ENCODE results near the gene AGAP1.

Gene AGAP1

DNA sequence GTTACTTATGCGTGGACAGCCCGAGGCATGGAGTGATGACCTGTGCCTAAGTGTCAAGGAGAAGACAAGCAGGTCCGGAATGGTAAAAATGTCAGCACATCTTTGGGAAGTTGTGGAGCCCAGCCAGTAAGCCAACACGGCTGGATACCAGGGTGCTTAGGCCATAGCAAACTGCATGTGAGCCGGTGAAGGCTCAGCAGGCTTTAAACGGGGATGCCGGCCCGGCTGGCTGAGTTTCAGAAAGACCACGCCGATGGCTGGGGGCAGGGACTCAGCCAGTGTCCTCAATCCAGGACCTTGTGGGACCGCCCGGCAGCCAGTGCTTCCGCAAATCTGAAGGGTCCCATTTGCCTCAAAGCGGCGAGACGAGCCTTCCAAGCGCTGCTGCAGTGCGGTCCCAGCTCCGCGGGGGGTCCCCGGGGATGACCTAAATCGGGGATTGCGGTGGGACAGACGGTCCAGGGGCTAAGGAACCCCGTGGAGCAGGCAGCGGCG is 946 bp upstream of the AGAP1 start:
- no peak for DNase-seq

DNA sequence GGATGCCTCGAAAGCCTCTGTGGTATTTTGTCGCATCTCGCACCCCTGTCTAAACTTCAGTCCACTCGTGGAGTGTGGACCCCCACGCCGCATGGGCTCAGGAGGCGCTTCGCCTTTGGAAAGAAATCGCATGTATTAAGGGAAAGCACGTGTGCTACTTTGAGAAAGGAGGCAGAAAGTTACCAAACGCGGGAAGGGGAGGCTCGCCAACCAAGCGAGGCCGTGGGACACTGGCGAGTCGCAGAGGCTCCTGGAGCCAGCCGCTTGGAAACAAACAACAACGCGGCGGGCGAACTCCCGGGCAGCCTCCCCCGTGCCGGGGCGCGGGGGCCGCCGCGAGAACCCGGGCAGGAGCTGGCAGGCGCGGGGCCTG is 455 bp upstream of the AGAP1 start:
- DNase-seq = no peak

DNA sequence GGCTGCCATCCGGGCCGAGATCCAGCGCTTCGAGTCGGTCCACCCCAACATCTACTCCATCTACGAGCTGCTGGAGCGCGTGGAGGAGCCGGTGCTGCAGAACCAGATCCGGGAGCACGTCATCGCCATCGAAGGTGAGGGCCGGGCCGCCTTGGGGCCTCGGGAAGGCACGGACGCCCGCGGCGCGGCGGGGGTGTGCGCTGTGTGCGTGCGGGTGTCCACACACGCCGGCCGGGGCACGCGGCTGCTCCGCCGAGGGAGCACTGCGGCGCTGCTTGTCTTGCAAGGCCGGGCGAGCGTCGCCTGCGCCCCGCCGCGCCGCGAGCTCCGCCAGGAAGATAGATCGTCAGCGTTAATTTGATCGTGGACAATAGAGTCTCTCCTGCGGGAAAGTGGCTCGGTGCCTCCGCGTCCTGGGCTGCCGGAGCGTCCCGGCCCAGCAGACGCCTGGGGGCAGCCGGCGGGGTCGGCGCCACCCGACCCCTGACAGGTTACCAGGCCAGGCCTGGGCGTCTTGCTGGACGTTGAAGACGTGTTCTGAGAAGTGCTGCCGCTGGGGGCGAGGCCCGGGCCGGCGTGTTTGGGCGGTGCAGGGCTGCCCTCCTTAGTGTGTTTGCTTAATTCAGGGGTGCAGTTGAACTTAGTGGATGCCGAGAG is 1.0 kb downstream of the AGAP1 start:
- DNase-seq = no peak

DNA sequence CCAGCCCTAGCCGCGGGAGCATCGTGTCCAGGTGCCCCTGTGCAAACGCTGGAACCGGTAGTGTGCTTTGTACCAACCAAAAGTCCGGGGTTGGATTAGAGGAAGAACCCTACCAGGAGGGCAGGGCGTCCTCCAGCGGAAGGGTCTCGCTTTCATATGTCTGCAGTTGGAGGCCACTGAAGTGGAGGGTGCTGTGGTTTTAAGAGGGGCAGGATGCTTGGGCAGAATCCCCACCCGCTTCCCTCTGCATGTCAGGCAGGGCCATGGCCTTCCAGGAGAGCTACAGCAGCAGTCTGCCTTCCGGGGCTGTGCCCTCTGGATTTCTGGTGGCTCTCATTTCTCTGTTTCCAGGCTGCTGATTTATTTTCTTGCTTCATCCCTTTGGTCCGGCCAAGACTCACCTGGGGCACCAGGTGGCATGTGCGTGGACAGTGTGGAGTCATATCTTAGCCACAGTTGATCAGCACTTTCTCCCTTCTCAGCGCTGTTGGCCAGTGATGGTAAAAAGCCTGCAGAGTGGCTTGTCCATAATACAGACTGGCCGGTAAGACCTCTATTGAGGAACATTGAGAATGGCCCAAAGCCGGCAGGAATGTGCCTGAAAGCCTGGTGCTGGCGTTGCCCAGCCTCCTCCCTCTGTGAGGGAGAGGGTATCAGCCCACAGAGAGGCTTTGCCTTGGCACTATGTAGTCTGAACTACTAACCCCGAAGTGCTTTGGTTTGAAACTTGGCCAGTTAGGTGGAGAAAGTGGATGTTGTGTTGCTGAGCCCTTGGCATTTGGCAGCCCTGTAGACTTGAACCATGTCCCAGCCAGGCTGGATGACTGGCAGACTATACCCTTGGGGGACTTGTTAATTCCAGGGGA is 1.8 kb downstream of the AGAP1 start:
- DNase-seq = no peak

DNA sequence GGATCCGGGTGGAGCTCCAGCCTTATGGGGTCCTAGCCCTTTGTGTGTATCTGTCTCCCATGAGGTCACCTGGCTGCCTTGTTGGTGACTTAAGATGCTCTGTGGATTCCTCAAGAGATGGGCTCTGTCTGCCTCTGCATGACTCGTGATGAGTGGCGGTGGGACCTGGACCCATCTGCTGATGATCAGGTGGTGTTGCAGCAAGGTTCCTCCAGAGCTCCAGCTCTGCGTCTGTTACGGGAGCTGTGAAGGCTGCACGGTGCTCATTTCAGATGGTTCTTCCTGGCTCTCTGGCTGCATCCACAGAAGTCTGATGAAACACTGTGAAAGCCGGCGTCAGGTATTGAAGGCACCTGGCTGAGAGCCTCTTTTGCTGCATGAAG is 2.4 kb downstream of the AGAP1 start:
- no peak for DNase-seq

DNA sequence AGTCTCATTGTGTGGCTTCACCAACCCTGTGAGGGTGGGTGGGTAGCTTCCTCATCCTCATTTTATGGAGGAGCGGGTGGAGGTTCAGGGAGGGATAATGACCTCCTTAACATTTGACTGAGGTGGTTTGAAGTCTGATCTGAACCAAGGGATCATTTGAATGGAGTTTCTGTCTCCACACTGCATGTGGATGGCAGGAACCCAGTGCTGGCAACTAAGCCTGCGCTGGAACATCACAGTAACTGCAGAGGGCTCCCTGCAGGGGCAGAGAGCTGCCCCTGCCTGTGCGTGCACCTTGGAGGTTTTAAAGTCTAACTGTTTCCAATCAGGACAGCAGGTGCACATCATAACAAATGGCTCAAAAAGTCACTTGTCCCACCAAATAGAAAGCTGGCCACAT is 3.3 kb downstream of the AGAP1 start:
- no peak for DNase-seq

DNA sequence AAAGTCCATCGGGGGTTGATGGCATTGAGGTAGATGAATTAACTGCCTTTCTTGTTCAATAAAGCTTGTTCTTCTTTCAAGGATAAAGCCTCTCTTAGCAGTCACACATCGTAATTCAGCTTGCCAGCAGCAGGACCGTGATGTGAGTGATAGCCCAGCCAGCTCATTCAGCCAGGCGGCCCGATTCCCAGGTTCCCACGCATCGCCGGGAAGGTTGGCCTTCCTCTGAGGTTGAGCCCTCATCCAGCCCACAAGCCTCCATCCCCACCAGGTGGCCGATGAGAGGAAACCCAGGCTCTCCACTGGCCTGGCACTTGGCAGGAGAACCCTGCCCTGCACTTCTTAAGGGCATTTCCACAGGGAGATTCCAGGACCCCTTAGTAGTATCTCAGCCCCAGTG is 4.7 kb downstream of the AGAP1 start:
- no peak for DNase-seq

DNA sequence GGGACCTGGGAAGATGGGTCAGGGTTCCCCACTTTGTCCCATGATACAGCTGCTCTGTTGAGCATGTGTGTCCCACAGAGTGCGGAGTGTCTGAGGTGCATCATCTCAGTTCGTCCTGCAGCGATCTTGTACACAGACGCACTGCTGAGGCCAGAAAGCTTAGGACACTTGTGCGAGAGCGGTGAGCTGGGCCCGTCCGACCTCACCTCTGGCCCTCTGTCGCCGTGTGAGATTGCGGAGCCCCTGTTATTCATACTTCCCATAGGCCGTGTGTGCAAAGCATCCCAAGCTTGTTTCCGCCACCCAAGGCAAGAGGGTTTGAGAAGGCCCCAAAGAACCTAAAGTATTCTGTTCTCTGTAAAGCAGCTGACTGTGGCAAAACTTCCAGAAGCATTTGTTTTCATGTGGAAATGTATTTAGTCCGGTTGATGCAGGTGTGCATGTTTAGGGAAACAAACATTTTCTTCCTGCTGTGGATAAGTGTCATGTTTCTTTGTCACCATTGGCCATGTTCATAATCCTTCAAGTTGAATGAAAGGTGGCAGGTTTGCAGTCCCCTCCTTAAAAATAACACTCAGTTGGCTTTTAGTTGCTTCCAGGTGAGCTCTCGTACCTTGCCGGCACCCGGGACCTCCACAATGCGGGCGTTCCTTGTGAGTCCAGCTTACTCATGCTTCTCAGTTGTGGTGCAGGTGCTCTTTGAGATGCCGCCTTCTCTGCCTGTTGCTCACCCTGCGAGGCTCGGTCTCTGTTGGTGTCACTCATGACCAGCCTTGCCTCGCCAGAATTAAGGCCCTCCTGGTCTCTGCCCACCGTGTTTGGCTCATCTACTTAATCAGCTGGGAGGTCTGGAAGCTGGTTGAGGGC is 5.3 kb downstream of the AGAP1 start:
- DNase-seq = no peak

DNA sequence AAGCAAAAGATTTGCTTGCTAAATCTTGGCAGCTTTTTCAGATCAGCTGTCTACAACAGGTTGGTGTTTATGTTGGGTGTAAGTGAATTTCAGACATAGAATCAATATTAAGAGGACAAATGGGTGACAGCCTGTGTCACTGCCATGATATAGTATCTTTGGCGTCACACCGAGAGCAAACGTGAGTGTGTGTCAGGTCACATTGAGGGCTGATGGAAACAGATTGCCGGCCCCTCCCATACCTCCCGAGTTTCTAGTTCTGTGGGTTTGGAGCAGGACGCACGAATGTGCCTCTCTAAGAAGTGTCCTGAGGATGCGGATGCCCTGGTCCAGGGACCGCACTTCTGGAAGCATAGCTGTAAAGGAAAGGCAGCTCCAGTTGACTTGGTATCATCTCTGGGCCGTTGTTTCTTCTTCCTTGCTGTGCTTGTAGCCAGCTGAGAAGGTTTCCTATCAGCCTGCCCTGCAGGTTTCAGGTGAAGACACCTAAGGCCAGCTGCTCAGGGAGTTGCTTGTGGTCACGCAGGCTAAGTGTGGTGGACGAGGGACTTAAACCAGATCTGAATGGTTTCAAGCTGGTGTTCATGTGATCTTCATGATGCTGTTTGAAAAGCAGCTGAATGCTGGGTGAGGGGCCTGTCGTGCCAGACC is 6.4 kb downstream of the AGAP1 start:
- no peak for DNase-seq

DNA sequence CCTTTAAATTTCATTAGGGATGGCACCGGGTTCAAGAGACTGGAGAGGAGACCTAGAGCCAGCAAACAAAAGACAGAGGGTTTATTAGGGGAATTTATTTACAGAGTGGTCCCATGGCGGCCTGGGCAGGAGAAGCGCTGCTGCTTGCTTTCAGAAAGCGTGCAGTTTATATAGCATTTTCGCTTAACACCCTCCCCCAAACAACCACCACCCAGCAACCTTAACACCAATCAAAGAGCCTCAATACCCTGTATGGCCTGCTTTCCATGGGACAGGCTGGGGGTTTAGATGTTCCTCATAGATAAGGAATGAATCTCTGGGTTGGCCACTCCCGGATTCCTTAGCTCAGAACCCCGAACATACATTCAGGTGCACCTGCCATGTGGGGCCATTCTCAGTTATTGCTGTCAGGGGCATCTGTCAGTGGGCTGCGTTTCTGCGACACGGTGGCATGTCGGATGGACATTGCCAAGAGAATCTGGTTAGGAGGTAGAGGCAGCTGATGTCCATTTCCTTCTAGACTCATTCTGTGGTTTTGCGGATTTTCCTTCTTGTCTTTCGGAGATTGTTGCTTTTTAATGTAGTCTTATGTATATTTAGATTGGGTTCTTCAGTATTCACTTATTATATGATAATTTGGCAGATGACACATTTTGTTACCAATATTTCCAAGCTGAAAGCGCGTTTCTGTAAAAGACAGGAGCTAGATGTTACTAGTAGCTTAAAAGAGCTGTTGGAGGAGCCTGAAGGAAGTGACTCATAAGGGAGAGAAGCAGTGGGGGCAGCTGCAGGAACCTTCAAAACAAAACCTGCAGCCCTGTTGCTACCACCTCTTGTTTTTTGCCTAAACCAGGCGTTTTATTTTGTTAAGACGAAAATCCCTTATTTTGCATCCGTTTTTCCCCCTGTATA is 7.2 kb downstream of the AGAP1 start:
- DNase-seq = no peak

DNA sequence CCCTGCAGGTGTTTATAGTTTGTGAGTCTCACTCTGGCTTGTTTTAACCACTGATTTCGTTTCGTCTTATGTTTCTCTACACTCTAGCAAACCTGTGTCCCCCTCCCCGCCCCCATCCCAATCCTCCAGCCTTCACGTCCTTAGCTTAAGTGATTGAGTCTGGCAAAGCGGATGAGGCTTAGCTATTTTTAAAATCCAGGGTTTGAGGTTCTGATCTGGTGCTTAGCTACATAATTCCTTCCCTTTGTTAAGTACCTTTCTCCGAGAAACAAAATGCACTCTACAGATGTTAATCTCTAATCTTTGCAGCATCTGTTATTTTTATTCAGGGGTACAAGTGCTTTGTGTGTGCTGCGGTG is 7.8 kb downstream of the AGAP1 start:
- DNase-seq = no peak

DNA sequence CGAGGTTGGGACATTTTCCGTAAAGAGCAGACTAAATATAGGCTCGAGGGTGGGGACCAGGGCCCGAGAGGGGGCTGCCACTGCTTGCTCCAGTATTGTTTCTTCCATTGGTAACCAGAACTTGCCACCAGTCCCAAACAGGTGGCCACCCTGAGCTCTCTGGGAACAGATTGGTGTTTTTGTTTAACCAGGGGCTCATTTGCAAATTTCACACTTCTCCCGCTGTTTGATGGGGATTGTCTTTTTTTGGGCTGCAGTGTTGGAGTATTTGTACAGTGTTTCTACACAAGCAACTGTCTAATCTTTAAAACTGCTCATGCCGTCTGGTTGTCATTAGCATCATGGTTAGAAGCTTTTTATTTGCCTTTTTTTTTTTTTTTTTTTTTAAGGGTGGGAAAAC is 8.5 kb downstream of the AGAP1 start:
- DNase-seq = no peak

DNA sequence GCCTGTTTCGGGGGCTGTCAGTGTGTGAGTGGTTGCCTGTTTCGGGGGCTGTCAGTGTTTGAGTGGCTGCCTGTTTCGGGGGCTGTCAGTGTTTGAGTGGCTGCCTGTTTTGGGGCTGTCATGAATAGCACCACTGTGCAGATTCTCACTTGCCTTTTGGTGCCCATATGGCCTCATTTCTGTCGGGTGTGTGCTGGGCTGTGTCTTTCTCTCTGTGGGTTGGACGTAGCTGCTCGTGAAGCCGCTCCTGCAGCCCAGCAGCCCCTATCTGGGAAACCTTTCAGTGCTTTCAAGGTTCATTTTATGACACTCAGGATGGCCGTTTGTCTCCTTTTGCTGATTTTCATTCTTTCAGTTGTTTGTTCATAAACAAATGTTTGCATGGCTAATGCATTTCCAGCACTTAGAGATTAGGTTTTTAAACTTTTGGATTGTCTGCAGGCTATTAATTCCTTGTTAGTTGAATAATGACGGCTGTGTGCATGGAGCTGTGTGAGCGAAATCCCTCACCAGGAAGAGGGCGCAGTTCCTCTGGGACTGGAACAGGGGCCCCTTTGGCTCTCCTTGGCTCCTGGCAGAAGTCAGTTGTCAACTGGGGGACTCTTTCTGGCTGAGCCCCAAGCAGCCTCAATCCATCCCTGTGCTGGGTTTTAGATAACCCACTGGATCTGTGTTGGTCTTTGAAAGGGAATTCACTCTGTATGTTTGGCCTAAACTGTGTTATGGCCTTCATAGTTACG is 10.8 kb downstream of the AGAP1 start:
- no peak for DNase-seq

DNA sequence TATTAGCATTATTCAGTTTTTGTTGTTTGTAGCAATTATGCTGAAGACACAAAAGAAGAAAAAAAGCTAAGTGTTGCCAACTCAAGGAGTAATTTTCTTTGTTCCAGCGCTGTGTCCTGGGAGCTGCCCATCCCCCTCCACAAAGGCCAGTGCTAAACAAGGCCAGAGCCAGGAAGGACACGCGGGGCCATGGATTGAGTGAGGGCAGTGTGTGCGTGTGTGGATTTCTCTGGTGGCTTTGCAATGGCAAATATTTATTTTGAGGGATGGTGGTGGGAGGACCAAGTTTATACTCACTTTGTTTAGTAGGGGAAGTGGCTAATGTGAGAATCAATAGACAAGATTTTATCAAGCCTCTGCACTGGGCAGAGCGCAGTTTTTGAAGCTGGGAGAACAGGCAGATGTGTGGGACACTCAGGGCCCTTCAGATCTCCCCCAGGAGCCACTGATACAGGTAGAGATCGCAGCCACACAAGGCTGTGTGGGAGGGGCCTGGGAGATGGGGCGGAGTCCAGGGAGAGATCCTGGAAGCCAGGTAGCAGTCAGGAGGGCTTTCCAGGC is 11.4 kb downstream of the AGAP1 start:
- no peak for DNase-seq

DNA sequence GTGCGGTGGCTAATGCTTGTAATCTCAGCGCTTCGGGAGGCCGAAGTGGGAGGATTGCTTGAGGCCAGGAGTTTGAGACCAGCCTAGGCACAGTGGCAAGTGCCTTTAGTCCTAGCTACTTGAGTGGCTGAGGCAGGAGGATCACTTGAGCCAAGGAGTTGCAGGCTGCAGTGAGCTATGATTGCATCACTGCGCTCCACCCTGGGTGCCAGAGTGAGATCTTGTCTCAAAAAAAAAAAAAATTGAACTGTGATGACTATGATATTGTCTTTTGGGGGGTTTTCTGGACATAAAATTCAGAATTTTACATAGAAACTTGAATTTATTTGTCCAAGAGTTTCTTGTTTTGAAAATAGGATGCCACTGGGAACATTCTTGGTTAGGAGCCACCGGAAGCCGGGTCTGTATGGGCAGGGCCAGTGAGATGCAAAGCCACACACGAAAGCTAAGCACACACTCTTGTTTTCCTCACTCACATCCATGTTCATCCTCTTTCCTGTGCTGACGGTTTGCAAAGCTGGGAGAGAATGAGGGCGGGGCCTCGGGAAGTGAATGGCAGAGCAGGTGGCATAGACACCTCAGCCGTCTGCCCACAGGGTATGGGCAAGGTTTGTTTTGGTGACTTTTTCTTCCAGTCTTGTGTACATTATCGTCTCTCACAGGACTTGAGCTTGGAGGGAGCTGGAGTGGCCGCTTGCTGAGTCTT is 12.6 kb downstream of the AGAP1 start:
- no peak for DNase-seq

DNA sequence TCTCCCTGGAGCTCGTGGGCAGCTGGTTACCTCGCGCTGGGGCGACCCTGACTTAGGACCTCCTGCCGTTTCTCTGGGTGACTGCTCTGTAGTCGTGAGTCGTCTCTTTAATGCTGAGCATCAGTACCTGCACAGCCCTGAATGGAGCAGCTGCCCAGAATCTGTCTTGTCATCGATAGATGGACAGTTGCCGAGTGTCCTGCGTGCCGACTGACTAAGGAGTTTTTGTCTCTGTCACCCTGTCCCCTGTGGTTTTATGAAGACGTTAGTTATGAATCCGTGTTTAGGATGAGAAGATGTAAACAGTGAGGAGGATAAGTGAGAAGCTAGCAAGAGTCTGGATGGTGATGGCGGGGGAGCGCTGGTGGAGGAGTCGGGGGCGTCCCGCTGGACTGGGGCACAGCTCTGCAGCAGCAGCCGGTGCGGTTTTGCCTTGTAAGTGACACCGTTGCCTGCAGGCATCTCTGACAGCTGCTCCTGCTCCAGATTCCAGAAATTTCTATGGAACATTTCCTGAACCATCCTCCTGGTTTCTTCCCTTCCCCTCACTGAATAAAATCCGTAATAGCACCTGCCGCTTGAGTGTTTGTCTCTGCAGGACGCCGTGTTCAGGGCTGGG is 13.3 kb downstream of the AGAP1 start:
- no peak for DNase-seq

DNA sequence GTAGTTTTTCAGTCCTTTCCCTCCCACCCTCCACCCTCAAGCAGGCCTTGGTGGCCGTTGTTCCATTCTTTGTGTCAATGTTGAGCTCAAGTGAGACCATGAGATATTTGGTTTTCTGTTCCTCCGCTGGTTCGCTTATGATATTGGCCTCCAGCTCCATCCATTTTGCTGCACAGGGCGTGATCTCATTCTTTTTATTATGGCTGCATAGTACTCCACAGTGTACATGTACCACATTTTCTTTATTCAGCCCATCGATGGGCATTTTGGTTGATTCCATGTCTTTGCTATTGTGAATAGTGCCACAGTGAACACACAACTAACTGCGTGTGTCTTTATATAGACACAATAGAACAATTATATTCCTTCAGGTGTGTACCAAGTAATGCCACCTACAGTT is 14.1 kb downstream of the AGAP1 start:
- DNase-seq = no peak

DNA sequence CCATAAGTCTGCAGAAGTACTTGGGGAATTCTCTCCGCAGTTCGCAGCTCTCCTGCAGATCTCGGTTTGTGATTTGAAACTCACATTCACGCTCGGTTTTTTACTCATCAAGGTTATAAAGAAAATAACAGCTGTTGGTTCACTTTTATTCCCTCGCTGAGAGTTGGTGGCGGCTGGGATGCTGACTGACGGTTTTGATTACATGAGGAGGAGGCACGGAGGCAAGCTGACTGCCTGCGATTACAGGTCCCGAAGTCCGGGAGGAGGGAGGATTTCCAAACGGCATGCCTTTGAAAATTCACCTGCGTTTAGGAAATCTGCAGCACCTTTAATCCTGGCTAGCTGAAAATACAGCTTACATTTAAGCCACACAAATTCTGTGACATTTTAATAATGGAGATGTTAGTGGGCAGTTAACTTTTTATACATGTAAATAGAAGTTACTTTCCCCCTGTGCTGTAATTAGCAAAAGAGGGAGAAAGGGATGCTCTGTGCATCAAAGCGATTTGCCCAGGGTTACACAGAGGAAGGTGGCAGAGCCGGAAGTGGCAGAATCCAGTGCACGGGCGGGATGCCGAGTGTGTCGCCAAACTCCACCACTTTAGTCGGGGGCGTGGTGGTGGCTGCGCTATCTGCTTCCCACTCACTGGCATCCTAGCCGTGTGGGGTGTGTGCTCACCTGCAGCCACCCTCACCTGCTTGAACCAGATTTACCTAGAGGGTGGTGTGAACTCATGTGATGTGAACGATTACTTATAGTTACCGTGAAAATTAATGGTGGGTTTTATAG is 14.7 kb downstream of the AGAP1 start:
- DNase-seq = no peak

DNA sequence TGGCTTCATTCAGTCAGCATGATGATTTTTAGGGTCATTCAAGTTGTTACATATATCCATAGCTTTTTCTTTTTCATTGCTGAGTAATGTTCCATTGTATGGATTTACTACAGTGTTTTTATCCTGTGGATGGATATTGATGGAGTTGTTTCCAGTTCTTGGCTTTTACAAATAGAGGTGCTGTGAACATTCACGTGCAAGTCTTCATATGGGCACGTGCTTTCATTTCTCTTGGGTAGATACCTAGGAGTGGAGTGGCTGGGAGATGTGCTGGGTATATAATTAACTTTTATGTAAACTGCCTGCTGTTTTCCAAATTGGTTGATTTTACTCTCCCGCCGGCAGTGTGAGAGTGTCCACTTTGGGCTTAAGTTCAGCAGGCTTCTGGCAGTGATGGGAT is 16.5 kb downstream of the AGAP1 start:
- DNase-seq = no peak

All from activated effector memory CD4-positive, alpha-beta T cell treated with Interleukin-2 at 50 U/mL for 16 hours (primary cell).